Ascending aorta (tissue), 2 donors: ENCODE results near the gene ARAP2. TPM values are rescaled to one million over a fixed set of nuclear protein-coding genes. Genes with fewer than 3 reads are reported as not detected.
A peak's percentile ranks its signal among the peaks of the same experiment; 100 is the strongest.

Experiments used
- DNase-seq, 2 donors: peaks; one replicate each; pipeline ENCODE4 v3.0.0-alpha.2; 2019; ENCODE audit warnings: low spot score in 2 of 2
- H3K27ac ChIP-seq, 2 donors: fragments of 200-600 bp; sonication (generic); one replicate each; pipeline ENCODE4 v1.5.1; 2016 to 2017; ENCODE audit warnings: mild to moderate bottlenecking in 1 of 2
- H3K27me3 ChIP-seq: fragments of 200-600 bp; sonication (generic); one replicate; pipeline ENCODE4 v1.5.1; 2017
- H3K36me3 ChIP-seq, 2 donors: fragments of 200-600 bp; sonication (generic); one replicate each; pipeline ENCODE4 v1.5.1; 2016
- H3K4me1 ChIP-seq, 2 donors: fragments of 200-600 bp; sonication (generic); one replicate each; pipeline ENCODE4 v1.5.1; 2016 to 2017; ENCODE audit warnings: mild to moderate bottlenecking in 1 of 2
- H3K4me3 ChIP-seq, 2 donors: fragments of 200-600 bp; sonication (generic); one replicate each; pipeline ENCODE4 v1.5.1; 2016 to 2017; ENCODE audit warnings: mild to moderate bottlenecking in 1 of 2
- H3K9me3 ChIP-seq, 2 donors: fragments of 200-600 bp; sonication (generic); one replicate each; pipeline ENCODE4 v1.5.1; 2016
- intact Hi-C: fragments of 100-400 bp; cut with DNase I; formaldehyde crosslinking; loops from one replicate; pipeline ENCODE4 v1.15.1; 2023
- total RNA-seq: library from RNA; depleted of rRNA; stranded (reverse); fragments of >200 nt; gene quantifications from one replicate; pipeline ENCODE4 v1.1.0, GENCODE V29; 2016
- TF ChIP-seq, protein P1 (sequence below), 3 experiments: fragments of 200-600 bp in 2 of 3; fragments of 450-650 bp in 1 of 3; sonication (generic) in 2 of 3; IDR thresholded peaks; one replicate each; pipeline ENCODE4 v1.5.1; 2016 to 2019; ENCODE audit warnings: antibody characterized with exemption in 3 of 3, mild to moderate bottlenecking in 1 of 3, moderate library complexity in 1 of 3

ARAP2 gene
- total RNA-seq, 1 donor from 2014 or later = 12.2 TPM

DNA sequence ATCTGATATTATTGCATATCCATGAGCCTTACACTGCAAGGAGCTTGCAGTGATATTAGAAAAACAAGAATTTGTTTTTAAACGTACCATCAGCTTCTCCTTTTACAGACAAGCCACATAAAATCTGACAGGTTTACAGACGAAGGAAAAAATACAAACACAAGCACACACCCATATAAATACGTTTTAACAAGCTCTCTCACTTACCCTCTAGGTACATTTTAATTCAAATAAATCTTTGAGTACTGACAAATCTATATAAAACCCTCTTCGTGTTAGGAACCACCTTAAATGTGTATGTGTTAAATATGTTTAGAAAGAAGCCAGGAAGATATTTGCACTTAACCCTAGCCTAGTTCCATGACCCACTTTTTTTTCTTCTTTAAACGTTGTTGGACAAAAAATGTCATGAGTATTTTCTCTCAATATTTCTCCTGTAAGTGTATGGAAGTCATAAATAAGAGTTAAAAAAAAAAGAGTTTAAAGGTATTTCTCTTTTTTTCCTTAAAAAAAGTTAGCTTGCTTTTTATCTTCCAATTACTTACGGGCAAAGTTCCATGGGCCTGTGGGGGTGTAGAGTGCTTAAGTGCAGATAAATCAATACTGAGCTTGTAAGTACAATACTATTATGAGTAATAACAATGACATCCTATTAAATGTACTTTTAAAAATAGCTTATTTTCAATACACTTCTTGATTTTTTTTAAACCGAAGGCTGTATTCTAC is 1.5 kb downstream of the ARAP2 start:
- intact Hi-C loops = no loop called here
- DNase-seq = no peak
- no peaks in the 10 kb centered on the region for H3K9me3 ChIP-seq
- no peaks in the 10 kb centered on the region for H3K4me1 ChIP-seq
- H3K4me3 ChIP-seq = peak overlapping the region; percentile 9 to 56
- TF ChIP-seq, protein P1, sequence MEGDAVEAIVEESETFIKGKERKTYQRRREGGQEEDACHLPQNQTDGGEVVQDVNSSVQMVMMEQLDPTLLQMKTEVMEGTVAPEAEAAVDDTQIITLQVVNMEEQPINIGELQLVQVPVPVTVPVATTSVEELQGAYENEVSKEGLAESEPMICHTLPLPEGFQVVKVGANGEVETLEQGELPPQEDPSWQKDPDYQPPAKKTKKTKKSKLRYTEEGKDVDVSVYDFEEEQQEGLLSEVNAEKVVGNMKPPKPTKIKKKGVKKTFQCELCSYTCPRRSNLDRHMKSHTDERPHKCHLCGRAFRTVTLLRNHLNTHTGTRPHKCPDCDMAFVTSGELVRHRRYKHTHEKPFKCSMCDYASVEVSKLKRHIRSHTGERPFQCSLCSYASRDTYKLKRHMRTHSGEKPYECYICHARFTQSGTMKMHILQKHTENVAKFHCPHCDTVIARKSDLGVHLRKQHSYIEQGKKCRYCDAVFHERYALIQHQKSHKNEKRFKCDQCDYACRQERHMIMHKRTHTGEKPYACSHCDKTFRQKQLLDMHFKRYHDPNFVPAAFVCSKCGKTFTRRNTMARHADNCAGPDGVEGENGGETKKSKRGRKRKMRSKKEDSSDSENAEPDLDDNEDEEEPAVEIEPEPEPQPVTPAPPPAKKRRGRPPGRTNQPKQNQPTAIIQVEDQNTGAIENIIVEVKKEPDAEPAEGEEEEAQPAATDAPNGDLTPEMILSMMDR (IDR thresholded peaks at IDR 0.05) = no peak
- no peak overlapping the region for H3K27ac ChIP-seq
- H3K36me3 ChIP-seq = no peaks in the 10 kb centered on the region
- H3K27me3 ChIP-seq = no peaks in the 10 kb centered on the region

- intact Hi-C loops = no loop called here
- no peaks in the 10 kb centered on the region for H3K4me1 ChIP-seq
- peak overlapping the region in 1 of 2 donors; percentile 9 for H3K4me3 ChIP-seq
- no peaks in the 10 kb centered on the region for H3K27me3 ChIP-seq
- DNase-seq = no peak
- no peak overlapping the region for H3K27ac ChIP-seq
- H3K36me3 ChIP-seq = no peaks in the 10 kb centered on the region
- H3K9me3 ChIP-seq = no peaks in the 10 kb centered on the region
- TF ChIP-seq, protein P1 (IDR thresholded peaks at IDR 0.05) = no peak
These were observed 2.5 kb downstream of the ARAP2 start for GRCh38 chr4:36241771-36242170.

GRCh38 chr4:36237366-36238313 is 6.7 kb downstream of the ARAP2 start:
- DNase-seq = no peak
- no peak overlapping the region for H3K4me3 ChIP-seq
- TF ChIP-seq, protein P1 (IDR thresholded peaks at IDR 0.05) = no peak
- H3K36me3 ChIP-seq = no peaks in the 10 kb centered on the region
- H3K27me3 ChIP-seq = no peaks in the 10 kb centered on the region
- no peaks in the 10 kb centered on the region for H3K4me1 ChIP-seq
- no peak overlapping the region for H3K27ac ChIP-seq
- H3K9me3 ChIP-seq = no peaks in the 10 kb centered on the region
- intact Hi-C loops = no loop called here

DNA sequence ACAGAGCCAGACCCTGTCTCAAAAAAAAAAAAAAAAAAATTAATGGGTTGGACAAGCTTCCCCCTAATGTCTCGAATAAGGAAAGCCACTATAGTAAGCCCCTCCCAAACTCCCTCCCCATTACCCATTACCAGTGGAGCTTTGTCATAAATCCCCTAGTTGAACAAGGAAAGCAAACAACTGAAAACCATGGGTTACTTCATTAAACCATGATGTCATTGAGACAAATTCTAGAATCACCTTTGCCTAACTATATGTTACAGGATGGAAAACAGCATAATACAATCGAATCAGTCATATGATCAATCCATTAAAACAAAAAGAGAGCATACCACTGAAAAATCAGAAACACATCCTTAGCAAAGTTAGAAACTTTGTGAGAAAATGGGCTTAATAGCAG is 8.2 kb downstream of the ARAP2 start:
- no peak for DNase-seq
- Histone ChIP-seq H3K36me3 (no peaks in the 10 kb centered on the region), H3K9me3 (no peaks in the 10 kb centered on the region), H3K4me3 (no peak overlapping the region), H3K27me3 (no peaks in the 10 kb centered on the region), H3K27ac (no peak overlapping the region), H3K4me1 (no peaks in the 10 kb centered on the region)
- intact Hi-C loops = no loop called here
- TF ChIP-seq, protein P1 (IDR thresholded peaks at IDR 0.05) = no peak

GRCh38 chr4:36235306-36235705 is 9.0 kb downstream of the ARAP2 start:
- intact Hi-C loops = no loop called here
- TF ChIP-seq, protein P1 (IDR thresholded peaks at IDR 0.05) = no peak
- no peaks in the 10 kb centered on the region for H3K27me3 ChIP-seq
- no peak overlapping the region for H3K27ac ChIP-seq
- no peak for DNase-seq
- H3K9me3 ChIP-seq = no peaks in the 10 kb centered on the region
- H3K36me3 ChIP-seq = no peaks in the 10 kb centered on the region
- H3K4me3 ChIP-seq = no peak overlapping the region
- H3K4me1 ChIP-seq = no peaks in the 10 kb centered on the region
